ENCODE data around the gene ZNF710.

DNA sequence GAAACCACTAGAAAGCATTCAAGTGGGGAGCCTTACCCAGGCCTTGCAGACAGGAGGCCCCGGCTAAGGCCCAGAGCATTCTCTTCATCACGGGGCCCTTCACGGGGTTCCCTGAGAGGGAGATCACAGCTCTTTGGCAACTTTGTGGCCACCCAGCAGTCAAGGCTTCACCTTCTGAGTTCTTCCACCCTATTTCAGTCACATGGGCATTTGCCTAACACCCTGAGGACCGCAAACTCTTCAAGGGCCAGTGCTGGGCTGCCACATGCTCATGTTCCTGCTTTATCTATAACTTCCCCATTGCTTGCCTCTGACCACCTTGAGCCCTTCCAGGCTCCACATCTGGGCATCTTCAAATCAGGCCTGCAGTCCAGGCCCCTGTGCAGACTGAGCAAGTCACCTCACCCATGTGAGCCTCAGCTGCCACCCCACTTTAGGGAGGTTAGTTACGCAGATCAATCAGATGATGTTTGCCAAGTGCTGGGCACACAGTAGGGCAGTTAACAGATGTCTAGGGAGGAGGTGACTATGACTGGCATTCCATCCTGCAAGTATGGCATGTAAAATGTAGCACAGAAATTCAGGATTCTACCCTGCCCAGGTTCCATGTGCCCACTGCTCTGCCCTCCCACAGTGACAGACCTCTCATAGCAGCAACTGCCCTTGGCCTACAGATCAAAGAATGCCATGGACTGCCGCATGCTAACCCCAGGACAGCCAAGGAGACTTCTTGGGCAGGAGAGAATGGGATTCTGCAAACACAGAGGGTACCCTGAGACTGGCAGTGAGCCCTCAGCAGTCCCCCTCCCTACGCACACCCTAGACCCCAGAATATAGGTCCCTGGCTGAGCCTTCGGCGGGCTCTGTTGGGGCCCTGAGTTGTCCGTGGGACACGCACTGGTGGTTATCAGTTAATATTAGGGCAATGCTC is 37.6 kb upstream of the ZNF710 start:
- TF ChIP-seq, protein P1, sequence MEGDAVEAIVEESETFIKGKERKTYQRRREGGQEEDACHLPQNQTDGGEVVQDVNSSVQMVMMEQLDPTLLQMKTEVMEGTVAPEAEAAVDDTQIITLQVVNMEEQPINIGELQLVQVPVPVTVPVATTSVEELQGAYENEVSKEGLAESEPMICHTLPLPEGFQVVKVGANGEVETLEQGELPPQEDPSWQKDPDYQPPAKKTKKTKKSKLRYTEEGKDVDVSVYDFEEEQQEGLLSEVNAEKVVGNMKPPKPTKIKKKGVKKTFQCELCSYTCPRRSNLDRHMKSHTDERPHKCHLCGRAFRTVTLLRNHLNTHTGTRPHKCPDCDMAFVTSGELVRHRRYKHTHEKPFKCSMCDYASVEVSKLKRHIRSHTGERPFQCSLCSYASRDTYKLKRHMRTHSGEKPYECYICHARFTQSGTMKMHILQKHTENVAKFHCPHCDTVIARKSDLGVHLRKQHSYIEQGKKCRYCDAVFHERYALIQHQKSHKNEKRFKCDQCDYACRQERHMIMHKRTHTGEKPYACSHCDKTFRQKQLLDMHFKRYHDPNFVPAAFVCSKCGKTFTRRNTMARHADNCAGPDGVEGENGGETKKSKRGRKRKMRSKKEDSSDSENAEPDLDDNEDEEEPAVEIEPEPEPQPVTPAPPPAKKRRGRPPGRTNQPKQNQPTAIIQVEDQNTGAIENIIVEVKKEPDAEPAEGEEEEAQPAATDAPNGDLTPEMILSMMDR (IDR thresholded peaks at IDR 0.05), result no peak
- TF ChIP-seq POLR2A (IDR thresholded peaks at IDR 0.05), result no peak

Data from testis (tissue), 2 donors.